Measurements from ENCODE around the gene GPRIN3. TPM values are rescaled to one million over a fixed set of nuclear protein-coding genes. Genes with fewer than 3 reads are reported as not detected.

The GPRIN3 gene
- total RNA-seq, 1 experiment from 2014 or later, result 0.39 TPM

- intact Hi-C loops (cut with micrococcal nuclease), result no loop called here
- Histone ChIP-seq H4K20me1 (ENCODE audit: insufficient read depth) (no peaks in the 10 kb centered on the region), H3K36me3 (ENCODE audit: control insufficient read depth in 1 of 2, insufficient read depth in 2 of 2, low read length in 2 of 2) (no peaks in the 10 kb centered on the region), H3K27me3 (ENCODE audit: insufficient read depth, low read length) (no peaks in the 10 kb centered on the region), H3K4me3 (replicated peaks in 1 of 2; ENCODE audit: low read depth in 1 of 2, low read length in 2 of 2) (no peak overlapping the region), H3K79me2 (ENCODE audit: insufficient read depth, low read length) (no peaks in the 10 kb centered on the region), H3K9me2 (ENCODE audit: insufficient read depth) (0 out of 2 replicates have a peak, but pooled peaks cover 4% of the 10 kb centered on the region), H3K27ac (ENCODE audit: low read depth, low read length) (no peak overlapping the region), H3K4me2 (ENCODE audit: low read length) (no peak overlapping the region), H3K9ac (ENCODE audit: low read length) (no peak overlapping the region), H3K4me1 (ENCODE audit: control insufficient read depth in 1 of 2, insufficient read depth in 2 of 2, low read length in 2 of 2) (no peaks in the 10 kb centered on the region), H3K9me3 (ENCODE audit: control insufficient read depth in 1 of 2, insufficient read depth in 1 of 2, low read depth in 1 of 2, low read length in 2 of 2) (no peaks in the 10 kb centered on the region), H2AFZ (ENCODE audit: low read depth, low read length, poor library complexity, severe bottlenecking) (no peak overlapping the region)
- POLR2A ChIA-PET, result no interaction called here
- DNase-seq (ENCODE audit: low read depth, low spot score), result no peak
- CTCF ChIA-PET, result no interaction called here
- RAD21 ChIA-PET (ENCODE audit: low non-redundant PET in 1 of 2, low total read pairs in 2 of 2, uncharacterized antibody in 2 of 2, unreplicated experiment in 2 of 2), result no interaction called here
- no peak for ATAC-seq
- no TSS peak for BruUV-seq (replicated peaks)
- TF ChIP-seq EZH2phosphoT487 (IDR thresholded peaks at IDR 0.05; ENCODE audit: borderline replicate concordance) (no peak), YY1 (IDR thresholded peaks at IDR 0.05; ENCODE audit: extremely low read depth, insufficient replicate concordance, low read depth, low read length) (no peak), SRF (IDR thresholded peaks at IDR 0.05; ENCODE audit: low read depth) (no peak), ELF1 (IDR thresholded peaks at IDR 0.05; ENCODE audit: borderline replicate concordance, low read depth) (no peak), POLR2A (IDR thresholded peaks at IDR 0.05; ENCODE audit: borderline replicate concordance, extremely low read depth, insufficient read depth, insufficient read length) (no peak), ZNF274 (IDR thresholded peaks at IDR 0.05; ENCODE audit: low read depth, low read length) (no peak), ZBTB33 (IDR thresholded peaks at IDR 0.05; ENCODE audit: extremely low read depth, insufficient replicate concordance, low read length) (no peak), RAD21 (IDR thresholded peaks at IDR 0.05; ENCODE audit: low read depth) (no peak), CBX3 (IDR thresholded peaks at IDR 0.05; ENCODE audit: low read depth) (no peak), CTCF (IDR thresholded peaks at IDR 0.05 in 2 of 3, conservative IDR thresholded peaks at IDR 0.05 in 1 of 3; ENCODE audit: borderline replicate concordance in 1 of 3, insufficient read depth in 1 of 3, low read depth in 2 of 3, low read length in 2 of 3) (no peak), JUND (IDR thresholded peaks at IDR 0.05) (no peak), SIN3A (IDR thresholded peaks at IDR 0.05; ENCODE audit: low read depth) (no peak), EZH2 (IDR thresholded peaks at IDR 0.05) (no peak), POLR2AphosphoS5 (IDR thresholded peaks at IDR 0.05; ENCODE audit: low read depth, low read length) (no peak), MAX (IDR thresholded peaks at IDR 0.05) (no peak), ATF3 (IDR thresholded peaks at IDR 0.05) (no peak), ZFX (IDR thresholded peaks at IDR 0.05) (no peak), FOSL1 (IDR thresholded peaks at IDR 0.05; ENCODE audit: low read depth) (no peak), EGR1 (IDR thresholded peaks at IDR 0.05; ENCODE audit: low read depth) (no peak)
- TF ChIP-seq, protein P1, sequence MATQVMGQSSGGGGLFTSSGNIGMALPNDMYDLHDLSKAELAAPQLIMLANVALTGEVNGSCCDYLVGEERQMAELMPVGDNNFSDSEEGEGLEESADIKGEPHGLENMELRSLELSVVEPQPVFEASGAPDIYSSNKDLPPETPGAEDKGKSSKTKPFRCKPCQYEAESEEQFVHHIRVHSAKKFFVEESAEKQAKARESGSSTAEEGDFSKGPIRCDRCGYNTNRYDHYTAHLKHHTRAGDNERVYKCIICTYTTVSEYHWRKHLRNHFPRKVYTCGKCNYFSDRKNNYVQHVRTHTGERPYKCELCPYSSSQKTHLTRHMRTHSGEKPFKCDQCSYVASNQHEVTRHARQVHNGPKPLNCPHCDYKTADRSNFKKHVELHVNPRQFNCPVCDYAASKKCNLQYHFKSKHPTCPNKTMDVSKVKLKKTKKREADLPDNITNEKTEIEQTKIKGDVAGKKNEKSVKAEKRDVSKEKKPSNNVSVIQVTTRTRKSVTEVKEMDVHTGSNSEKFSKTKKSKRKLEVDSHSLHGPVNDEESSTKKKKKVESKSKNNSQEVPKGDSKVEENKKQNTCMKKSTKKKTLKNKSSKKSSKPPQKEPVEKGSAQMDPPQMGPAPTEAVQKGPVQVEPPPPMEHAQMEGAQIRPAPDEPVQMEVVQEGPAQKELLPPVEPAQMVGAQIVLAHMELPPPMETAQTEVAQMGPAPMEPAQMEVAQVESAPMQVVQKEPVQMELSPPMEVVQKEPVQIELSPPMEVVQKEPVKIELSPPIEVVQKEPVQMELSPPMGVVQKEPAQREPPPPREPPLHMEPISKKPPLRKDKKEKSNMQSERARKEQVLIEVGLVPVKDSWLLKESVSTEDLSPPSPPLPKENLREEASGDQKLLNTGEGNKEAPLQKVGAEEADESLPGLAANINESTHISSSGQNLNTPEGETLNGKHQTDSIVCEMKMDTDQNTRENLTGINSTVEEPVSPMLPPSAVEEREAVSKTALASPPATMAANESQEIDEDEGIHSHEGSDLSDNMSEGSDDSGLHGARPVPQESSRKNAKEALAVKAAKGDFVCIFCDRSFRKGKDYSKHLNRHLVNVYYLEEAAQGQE (IDR thresholded peaks at IDR 0.05; ENCODE audit: low read depth), result no peak
Observed at GRCh38 chr4:89356086-89356485, 48.5 kb upstream of the GPRIN3 start.

Measured in HCT116 (cell line).